Liver (tissue), 3 donors: ENCODE results near the gene TAF4.

Experiments
- EGR1 ChIP-seq, 2 donors: IDR thresholded peaks; 2 replicates each; pipeline ENCODE4 v1.6.1; 2016 to 2018; ENCODE audit warnings: antibody characterized with exemption in 2 of 2, low read depth in 2 of 2
- FOXA1 ChIP-seq: IDR thresholded peaks from 2 replicates; pipeline ENCODE4 v1.6.1; 2016; ENCODE audit warnings: antibody characterized with exemption
- GABPA ChIP-seq, 2 donors: IDR thresholded peaks in 1 of 2; conservative IDR thresholded peaks in 1 of 2; 2 replicates each; pipeline ENCODE4 v1.6.1; 2016; ENCODE audit warnings: antibody characterized with exemption in 2 of 2, mild to moderate bottlenecking in 1 of 2, moderate library complexity in 1 of 2
- HNF4A ChIP-seq, 2 donors: conservative IDR thresholded peaks; 2 replicates each; pipeline ENCODE4 v1.6.1; 2016; ENCODE audit warnings: antibody characterized with exemption in 2 of 2, mild to moderate bottlenecking in 2 of 2
- NR2F2 ChIP-seq: IDR thresholded peaks from 2 replicates; pipeline ENCODE4 v1.6.1; 2016; ENCODE audit warnings: antibody characterized with exemption
- RAD21 ChIP-seq, 2 donors: IDR thresholded peaks; 2 replicates each; pipeline ENCODE4 v1.6.1; 2016; ENCODE audit warnings: antibody characterized with exemption in 2 of 2, mild to moderate bottlenecking in 2 of 2
- RXRA ChIP-seq, 2 donors: IDR thresholded peaks; 2 replicates each; pipeline ENCODE4 v1.6.1; 2017 to 2018; ENCODE audit warnings: antibody characterized with exemption in 2 of 2, mild to moderate bottlenecking in 1 of 2
- TAF1 ChIP-seq: conservative IDR thresholded peaks from 2 replicates; pipeline ENCODE4 v1.6.1; 2016; ENCODE audit warnings: antibody characterized with exemption, mild to moderate bottlenecking
- YY1 ChIP-seq: IDR thresholded peaks from 2 replicates; pipeline ENCODE4 v1.6.1; 2016; ENCODE audit warnings: antibody characterized with exemption, mild to moderate bottlenecking
- TF ChIP-seq, protein P1 (sequence below): fragments of 150-350 bp; IDR thresholded peaks from 2 replicates; pipeline ENCODE4 v1.5.1; 2017; ENCODE audit warnings: improper control_type of control experiment, low read depth, low read length; ENCODE audit not compliant: missing input control
- TF ChIP-seq, protein P2 (sequence below): IDR thresholded peaks from 2 replicates; pipeline ENCODE4 v1.6.1; 2016; ENCODE audit warnings: antibody characterized with exemption, mild to moderate bottlenecking
- TF ChIP-seq, protein P3 (sequence below): IDR thresholded peaks from 2 replicates; pipeline ENCODE4 v1.6.1; 2016; ENCODE audit warnings: antibody characterized with exemption
- TF ChIP-seq, protein P4 (sequence below): IDR thresholded peaks from 2 replicates; pipeline ENCODE4 v1.6.1; 2016; ENCODE audit warnings: antibody characterized with exemption
- donor health status: healthy.
- donor health status: healthy.

DNA sequence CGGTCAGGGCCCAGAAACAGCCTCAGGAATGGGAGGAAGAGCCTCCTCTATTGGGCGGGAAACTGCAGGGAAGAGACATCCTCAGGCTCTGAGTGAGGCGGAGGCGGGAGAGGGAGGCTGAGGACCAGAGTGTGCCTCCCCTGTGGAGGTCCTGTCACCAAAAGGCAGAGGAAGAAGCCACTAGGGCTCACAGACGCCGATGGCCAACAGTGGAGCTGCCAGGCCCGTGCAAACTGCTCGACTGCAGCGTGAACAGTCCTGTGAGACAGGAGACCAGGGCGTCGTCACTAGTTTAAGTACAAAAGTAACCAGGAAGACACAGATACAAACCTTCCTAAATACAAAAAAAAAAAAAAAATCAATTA is 82.7 kb downstream of the TAF4 start:
- TF ChIP-seq GABPA (IDR thresholded peaks at IDR 0.05 in 1 of 2, conservative IDR thresholded peaks at IDR 0.05 in 1 of 2) = no peak
- TF ChIP-seq, protein P1, sequence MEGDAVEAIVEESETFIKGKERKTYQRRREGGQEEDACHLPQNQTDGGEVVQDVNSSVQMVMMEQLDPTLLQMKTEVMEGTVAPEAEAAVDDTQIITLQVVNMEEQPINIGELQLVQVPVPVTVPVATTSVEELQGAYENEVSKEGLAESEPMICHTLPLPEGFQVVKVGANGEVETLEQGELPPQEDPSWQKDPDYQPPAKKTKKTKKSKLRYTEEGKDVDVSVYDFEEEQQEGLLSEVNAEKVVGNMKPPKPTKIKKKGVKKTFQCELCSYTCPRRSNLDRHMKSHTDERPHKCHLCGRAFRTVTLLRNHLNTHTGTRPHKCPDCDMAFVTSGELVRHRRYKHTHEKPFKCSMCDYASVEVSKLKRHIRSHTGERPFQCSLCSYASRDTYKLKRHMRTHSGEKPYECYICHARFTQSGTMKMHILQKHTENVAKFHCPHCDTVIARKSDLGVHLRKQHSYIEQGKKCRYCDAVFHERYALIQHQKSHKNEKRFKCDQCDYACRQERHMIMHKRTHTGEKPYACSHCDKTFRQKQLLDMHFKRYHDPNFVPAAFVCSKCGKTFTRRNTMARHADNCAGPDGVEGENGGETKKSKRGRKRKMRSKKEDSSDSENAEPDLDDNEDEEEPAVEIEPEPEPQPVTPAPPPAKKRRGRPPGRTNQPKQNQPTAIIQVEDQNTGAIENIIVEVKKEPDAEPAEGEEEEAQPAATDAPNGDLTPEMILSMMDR = no peak
- TF ChIP-seq RXRA (IDR thresholded peaks at IDR 0.05) = no peak
- TF ChIP-seq EGR1 (IDR thresholded peaks at IDR 0.05; ENCODE audit: low read depth in 2 of 2) = no peak
- TF ChIP-seq, protein P2, sequence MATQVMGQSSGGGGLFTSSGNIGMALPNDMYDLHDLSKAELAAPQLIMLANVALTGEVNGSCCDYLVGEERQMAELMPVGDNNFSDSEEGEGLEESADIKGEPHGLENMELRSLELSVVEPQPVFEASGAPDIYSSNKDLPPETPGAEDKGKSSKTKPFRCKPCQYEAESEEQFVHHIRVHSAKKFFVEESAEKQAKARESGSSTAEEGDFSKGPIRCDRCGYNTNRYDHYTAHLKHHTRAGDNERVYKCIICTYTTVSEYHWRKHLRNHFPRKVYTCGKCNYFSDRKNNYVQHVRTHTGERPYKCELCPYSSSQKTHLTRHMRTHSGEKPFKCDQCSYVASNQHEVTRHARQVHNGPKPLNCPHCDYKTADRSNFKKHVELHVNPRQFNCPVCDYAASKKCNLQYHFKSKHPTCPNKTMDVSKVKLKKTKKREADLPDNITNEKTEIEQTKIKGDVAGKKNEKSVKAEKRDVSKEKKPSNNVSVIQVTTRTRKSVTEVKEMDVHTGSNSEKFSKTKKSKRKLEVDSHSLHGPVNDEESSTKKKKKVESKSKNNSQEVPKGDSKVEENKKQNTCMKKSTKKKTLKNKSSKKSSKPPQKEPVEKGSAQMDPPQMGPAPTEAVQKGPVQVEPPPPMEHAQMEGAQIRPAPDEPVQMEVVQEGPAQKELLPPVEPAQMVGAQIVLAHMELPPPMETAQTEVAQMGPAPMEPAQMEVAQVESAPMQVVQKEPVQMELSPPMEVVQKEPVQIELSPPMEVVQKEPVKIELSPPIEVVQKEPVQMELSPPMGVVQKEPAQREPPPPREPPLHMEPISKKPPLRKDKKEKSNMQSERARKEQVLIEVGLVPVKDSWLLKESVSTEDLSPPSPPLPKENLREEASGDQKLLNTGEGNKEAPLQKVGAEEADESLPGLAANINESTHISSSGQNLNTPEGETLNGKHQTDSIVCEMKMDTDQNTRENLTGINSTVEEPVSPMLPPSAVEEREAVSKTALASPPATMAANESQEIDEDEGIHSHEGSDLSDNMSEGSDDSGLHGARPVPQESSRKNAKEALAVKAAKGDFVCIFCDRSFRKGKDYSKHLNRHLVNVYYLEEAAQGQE = no peak
- no peak for TF ChIP-seq RAD21 (IDR thresholded peaks at IDR 0.05)
- no peak for TF ChIP-seq HNF4A (conservative IDR thresholded peaks at IDR 0.05)
- TF ChIP-seq, protein P3, sequence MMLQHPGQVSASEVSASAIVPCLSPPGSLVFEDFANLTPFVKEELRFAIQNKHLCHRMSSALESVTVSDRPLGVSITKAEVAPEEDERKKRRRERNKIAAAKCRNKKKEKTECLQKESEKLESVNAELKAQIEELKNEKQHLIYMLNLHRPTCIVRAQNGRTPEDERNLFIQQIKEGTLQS = no peak
- no peak for TF ChIP-seq TAF1
- TF ChIP-seq FOXA1 = no peak
- TF ChIP-seq, protein P4, sequence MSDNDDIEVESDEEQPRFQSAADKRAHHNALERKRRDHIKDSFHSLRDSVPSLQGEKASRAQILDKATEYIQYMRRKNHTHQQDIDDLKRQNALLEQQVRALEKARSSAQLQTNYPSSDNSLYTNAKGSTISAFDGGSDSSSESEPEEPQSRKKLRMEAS = no peak
- no peak for TF ChIP-seq YY1
- no peak for TF ChIP-seq NR2F2
